Uterus (tissue), 4 donors: ENCODE results near the gene RSRC1. TPM values are rescaled to one million over a fixed set of nuclear protein-coding genes. Genes with fewer than 3 reads are reported as not detected.

Experiments used
- DNase-seq, 2 donors: peaks; one replicate each; pipeline ENCODE4 v3.0.0-alpha.2; 2019 to 2020
- H3K27ac ChIP-seq, 2 donors: fragments of 200-600 bp; sonication (generic); 1 replicate in 1 of 2; 2 replicates in 1 of 2; pipeline ENCODE4 v1.5.1; 2016 to 2018
- H3K27me3 ChIP-seq, 2 donors: fragments of 200-600 bp; sonication (generic); one replicate each; pipeline ENCODE4 v1.5.1; 2018 to 2019; ENCODE audit warnings: control low read depth in 1 of 2
- H3K36me3 ChIP-seq, 2 donors: fragments of 200-600 bp; sonication (generic); one replicate each; pipeline ENCODE4 v1.5.1; 2019; ENCODE audit warnings: control low read depth in 1 of 2
- H3K4me1 ChIP-seq, 2 donors: fragments of 200-600 bp; sonication (generic); one replicate each; pipeline ENCODE4 v1.5.1; 2018 to 2019; ENCODE audit warnings: control low read depth in 1 of 2
- H3K4me3 ChIP-seq, 2 donors: fragments of 200-600 bp; sonication (generic); 1 replicate in 1 of 2; 2 replicates in 1 of 2; pipeline ENCODE4 v1.5.1; 2018 to 2019; ENCODE audit warnings: mild to moderate bottlenecking in 1 of 2
- H3K9me3 ChIP-seq, 2 donors: fragments of 200-600 bp; sonication (generic); one replicate each; pipeline ENCODE4 v1.5.1; 2019; ENCODE audit warnings: control low read depth in 1 of 2
- CTCF ChIP-seq, 4 experiments: fragments of 200-600 bp in 2 of 4; fragments of 450-650 bp in 2 of 4; sonication (generic) in 2 of 4; IDR thresholded peaks; one replicate each; pipeline ENCODE4 v1.5.1; 2016 to 2019; ENCODE audit warnings: antibody characterized with exemption in 4 of 4, mild to moderate bottlenecking in 2 of 4, moderate library complexity in 1 of 4
- POLR2A ChIP-seq, 2 donors: fragments of 450-650 bp; IDR thresholded peaks; one replicate each; pipeline ENCODE4 v1.6.1; 2016; ENCODE audit warnings: antibody characterized with exemption in 2 of 2, mild to moderate bottlenecking in 1 of 2, moderate library complexity in 1 of 2
- intact Hi-C: fragments of 100-400 bp; cut with DNase I; formaldehyde crosslinking; loops from one replicate; pipeline ENCODE4 v1.15.1; 2023; ENCODE audit warnings: low total_unique reads
- total RNA-seq, 4 donors: library from RNA; depleted of rRNA in 3 of 4; stranded (reverse); fragments of >200 nt in 3 of 4; gene quantifications; one replicate each; pipeline versions ENCODE4 v1.1.0 to v1.2.4, GENCODE V29; 2014 to 2023
- donor health status: DM: yes; HTN: yes; CAD: no.

Gene RSRC1
- total RNA-seq, 4 donors from 2014 or later: 24.1 to 128 (median 60.6) TPM

DNA sequence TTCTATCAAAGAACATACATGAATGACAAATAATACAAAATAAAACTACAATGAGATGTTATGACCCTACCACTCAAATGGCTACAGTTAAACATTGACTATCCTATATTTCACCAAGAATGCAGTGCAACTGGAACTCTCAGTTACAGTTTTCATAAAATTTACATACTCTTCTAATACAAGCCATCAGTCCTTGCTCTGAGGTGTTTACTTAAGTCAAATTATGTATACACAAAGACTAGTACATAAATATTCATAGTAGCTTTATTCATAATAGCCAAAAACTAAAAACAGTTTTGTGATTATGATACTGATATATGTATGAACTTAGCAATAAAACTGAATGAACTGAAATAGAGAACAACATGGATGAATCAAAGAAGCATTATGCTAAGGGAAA lies 480.3 kb downstream of the RSRC1 start:
- no peaks in the 10 kb centered on the region for H3K36me3 ChIP-seq
- H3K9me3 ChIP-seq: no peaks in the 10 kb centered on the region
- no peak overlapping the region for H3K4me3 ChIP-seq
- H3K27me3 ChIP-seq: no peaks in the 10 kb centered on the region
- no peak for TF ChIP-seq CTCF (IDR thresholded peaks at IDR 0.05)
- no peak for TF ChIP-seq POLR2A (IDR thresholded peaks at IDR 0.05)
- no peak overlapping the region for H3K27ac ChIP-seq
- no peaks in the 10 kb centered on the region for H3K4me1 ChIP-seq
- DNase-seq: no peak
- intact Hi-C loops: no loop called here

Other genes with a start within 250 kb of the RSRC1 start
- gene SHOX2, start 3.7 kb upstream of the RSRC1 start, total RNA-seq: 1 to 10 TPM in 2 of 4 donors, under 1 TPM in 1, not detected in 1; 0.29 to 4.7 (median 1.2) TPM